ENCODE data around the gene STAB1.

DNA sequence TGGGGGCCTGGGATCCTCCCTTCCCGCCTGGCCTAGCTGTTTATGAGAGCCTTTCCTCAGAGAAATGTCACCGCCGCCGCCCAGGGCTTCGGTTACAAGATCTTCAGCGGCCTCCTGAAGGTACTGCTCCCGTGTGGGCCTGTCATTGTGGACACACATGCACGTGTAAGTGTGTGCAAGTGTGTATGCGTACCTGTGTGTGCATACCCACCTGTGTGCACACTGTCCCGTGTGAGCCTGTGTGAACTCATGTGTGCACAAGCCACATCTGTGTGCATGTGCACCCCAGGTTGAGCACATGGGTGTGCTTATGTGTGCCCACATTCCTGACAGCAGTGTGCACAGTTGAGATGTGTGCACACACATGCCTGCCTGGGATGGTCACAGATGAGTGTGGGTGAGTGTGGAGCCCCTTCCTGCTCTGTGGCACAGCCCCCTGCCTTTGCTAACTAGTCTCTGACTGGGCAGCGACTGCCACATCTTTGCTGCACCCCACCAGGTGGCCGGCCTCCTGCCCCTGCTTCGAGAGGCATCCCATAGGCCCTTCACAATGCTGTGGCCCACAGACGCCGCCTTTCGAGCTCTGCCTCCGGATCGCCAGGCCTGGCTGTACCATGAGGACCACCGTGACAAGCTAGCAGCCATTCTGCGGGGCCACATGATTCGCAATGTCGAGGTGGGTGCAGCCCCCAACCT is 24.5 kb downstream of the STAB1 start:
- TF ChIP-seq MAX (IDR thresholded peaks at IDR 0.05) (no peak), ZFX (CRISPR knock-in tag; IDR thresholded peaks at IDR 0.05; ENCODE audit: low read depth) (peak; percentile 11; the same call in 1 of the 2 replicates), ZC3H4 (CRISPR knock-in tag; IDR thresholded peaks at IDR 0.05; ENCODE audit: borderline replicate concordance) (no peak), POLR2AphosphoS5 (IDR thresholded peaks at IDR 0.05; ENCODE audit: low read depth, low read length) (no peak), TCF7 (IDR thresholded peaks at IDR 0.05; ENCODE audit: low read depth) (no peak), ZFP90 (CRISPR knock-in tag; IDR thresholded peaks at IDR 0.05; ENCODE audit: borderline replicate concordance) (no peak), USF2 (IDR thresholded peaks at IDR 0.05; ENCODE audit: low read depth, low read length) (no peak), USF2 (CRISPR knock-in tag; IDR thresholded peaks at IDR 0.05; ENCODE audit: borderline replicate concordance) (no peak), MAFF (IDR thresholded peaks at IDR 0.05; ENCODE audit: low read depth, low read length) (no peak), RBM22 (optimal IDR thresholded peaks at IDR 0.05; ENCODE audit: low read length) (no peak), ZFP36L2 (CRISPR knock-in tag; IDR thresholded peaks at IDR 0.05) (no peak), ZNF737 (CRISPR knock-in tag; IDR thresholded peaks at IDR 0.05; ENCODE audit: borderline replicate concordance) (no peak)
- TF ChIP-seq, protein P1, sequence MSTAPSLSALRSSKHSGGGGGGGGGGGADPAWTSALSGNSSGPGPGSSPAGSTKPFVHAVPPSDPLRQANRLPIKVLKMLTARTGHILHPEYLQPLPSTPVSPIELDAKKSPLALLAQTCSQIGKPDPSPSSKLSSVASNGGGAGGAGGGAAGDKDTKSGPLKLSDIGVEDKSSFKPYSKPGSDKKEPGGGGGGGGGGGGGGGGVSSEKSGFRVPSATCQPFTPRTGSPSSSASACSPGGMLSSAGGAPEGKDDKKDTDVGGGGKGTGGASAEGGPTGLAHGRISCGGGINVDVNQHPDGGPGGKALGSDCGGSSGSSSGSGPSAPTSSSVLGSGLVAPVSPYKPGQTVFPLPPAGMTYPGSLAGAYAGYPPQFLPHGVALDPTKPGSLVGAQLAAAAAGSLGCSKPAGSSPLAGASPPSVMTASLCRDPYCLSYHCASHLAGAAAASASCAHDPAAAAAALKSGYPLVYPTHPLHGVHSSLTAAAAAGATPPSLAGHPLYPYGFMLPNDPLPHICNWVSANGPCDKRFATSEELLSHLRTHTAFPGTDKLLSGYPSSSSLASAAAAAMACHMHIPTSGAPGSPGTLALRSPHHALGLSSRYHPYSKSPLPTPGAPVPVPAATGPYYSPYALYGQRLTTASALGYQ (CRISPR knock-in tag; IDR thresholded peaks at IDR 0.05): no peak

Measured in HepG2 (cell line).